GM12872 (cell line): ENCODE data around the gene RPAP3.

ENCODE experiments used
- CTCF ChIP-seq: IDR thresholded peaks from 3 replicates; pipeline ENCODE4 v1.5.1; 2011; ENCODE audit warnings: low read depth, mild to moderate bottlenecking, low read length, moderate library complexity; ENCODE audit not compliant: insufficient read depth

Gene RPAP3

GRCh38 chr12:47725893-47726292 is 20.1 kb upstream of the RPAP3 start:
- no peak for TF ChIP-seq CTCF

- no peak for TF ChIP-seq CTCF
These were observed 19.4 kb upstream of the RPAP3 start, which contains the start of gene ENDOU for GRCh38 chr12:47725091-47725772. ENDOU (minus strand) TSS chr12:47725490; CDS start chr12:47725413, 77 bp downstream.

- no peak for TF ChIP-seq CTCF
These were observed 17.3 kb upstream of the RPAP3 start for GRCh38 chr12:47722941-47723631.

GRCh38 chr12:47722136-47722834 is 16.5 kb upstream of the RPAP3 start:
- TF ChIP-seq CTCF: no peak

GRCh38 chr12:47721431-47721973 is 15.7 kb upstream of the RPAP3 start:
- no peak for TF ChIP-seq CTCF

- no peak for TF ChIP-seq CTCF
These were observed 12.7 kb upstream of the RPAP3 start for GRCh38 chr12:47718531-47718930.
